NCI-H2029 treated with DMSO at 0.1 percent for 48 hours (cell line): Measurements from ENCODE around the gene VIL1.

ENCODE experiments used
- DNase-seq: peaks from one replicate; lab custom pipeline; 2025; lab: John Stamatoyannopoulos, UW

Gene VIL1

DNA sequence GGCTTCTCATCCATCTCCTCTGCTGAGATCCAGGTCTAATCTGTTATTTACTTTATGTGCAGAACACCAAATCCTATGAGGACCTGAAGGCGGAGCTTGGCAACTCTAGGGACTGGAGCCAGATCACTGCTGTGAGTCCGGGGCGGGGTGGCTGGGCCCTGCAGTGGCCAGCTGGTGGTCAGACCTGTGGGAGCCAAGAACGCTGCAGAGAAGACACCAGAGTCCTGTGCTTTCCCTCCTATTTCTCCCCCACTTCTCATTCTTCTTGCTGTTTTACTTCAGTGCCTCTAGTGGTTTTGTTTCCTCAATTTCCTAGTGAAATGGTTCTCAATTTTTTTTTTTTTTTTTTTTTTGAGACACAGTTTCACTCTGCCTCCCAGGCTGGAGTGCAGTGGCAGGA lies 19.7 kb downstream of the VIL1 start:
- DNase-seq = no peak

DNA sequence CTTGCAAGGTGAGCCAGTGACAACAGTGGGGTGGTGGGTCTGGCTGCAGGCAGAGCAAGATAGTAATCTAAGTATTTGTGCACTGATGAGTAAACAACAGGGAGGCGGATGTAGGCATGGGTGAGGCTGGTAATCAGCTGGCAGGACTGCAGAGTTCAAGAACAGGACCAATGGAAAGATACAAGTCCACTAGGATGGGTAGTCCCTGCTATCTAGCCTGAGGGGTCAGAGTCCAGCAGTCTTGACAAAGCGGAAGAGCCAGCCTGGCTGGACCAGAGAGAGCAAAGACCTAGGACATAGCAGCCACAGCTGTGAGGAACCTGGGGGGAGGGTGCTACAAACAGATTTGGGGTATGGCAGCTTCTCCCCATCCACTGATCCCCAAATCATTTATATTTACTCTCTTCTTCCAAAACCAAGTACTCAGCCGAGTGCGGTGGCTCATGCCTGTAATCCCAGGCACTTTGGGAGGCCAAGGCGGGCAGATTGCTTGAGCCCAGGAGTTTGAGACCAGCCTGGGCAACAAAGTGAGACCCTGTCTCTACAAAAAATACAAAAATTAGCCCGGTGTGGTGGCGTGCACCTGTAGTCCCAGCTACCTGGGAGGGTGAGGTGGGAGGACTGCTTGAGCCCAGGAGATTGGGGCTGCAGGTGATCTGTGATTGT lies 25.9 kb downstream of the VIL1 start:
- DNase-seq = no peak

DNA sequence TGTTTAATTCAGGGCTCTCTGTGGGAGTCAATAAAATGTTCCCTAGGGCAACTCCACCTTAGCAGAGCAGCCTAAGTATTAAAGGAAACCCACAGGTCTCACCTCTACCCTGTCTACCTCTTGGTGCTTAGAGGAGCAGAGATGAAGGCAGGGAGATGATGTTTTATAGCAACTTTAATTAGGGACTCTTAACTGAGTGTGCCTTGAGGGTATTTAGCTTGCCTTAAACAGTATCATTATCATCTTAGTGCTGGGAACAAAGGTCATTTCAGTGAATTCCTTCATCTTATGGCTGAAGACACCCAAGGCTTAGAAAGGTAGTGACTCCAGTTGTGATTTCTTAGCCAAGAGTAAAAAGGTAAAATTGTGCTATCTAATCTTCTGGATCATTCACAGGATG lies 26.7 kb downstream of the VIL1 start:
- DNase-seq = no peak

DNA sequence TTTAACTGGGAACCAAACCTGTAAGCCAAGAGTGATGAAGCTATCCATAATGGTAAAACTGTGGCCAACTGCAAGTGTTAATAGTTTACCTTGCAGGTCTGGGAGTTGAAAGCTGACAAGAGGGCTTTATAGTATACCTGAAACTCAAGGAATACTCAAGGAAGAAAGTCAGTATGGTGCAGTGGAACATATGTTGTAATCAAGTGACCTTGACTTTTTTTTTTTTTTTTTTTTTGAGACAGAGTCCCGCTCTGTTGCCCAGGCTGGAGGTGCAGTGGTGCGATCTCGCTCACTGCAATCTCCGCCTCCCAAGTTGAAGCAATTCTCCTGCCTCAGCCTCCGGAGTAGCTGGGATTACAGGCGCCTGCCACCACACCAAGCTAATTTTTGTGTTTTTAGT lies 27.6 kb downstream of the VIL1 start:
- no peak for DNase-seq

DNA sequence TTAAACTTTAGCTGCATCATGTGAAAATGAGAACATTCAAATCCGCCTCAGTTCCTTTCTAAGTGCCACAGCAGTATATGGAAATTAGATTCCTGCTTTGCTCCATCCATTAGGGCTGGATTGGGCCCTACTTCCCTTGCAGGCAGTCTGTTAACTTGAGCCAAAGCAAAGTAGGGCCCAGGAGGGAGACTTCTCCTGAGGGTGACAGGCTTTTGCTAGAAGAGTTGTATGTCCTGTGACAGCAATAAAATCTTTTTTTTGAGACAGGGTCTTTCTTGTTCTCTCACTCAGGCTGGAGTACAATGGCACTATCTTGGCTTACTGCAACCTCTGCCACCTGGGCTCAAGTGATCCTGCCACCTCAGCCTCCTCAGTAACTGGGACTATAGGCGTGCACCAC lies 28.1 kb downstream of the VIL1 start:
- no peak for DNase-seq

DNA sequence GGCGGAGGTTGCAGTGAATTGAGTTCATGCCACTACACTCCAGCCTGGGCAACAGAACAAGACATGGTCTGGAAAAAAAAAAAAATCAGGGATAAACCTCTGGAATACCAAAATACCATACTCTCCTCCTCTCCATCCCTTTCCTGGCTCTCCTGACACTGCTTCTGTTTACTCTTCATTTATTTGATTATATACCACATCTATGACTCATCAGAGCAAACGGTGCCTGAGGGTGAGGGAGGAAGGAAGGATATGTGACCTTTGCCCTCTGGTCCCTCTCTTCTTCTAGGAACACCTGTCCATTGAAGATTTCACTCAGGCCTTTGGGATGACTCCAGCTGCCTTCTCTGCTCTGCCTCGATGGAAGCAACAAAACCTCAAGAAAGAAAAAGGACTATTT lies 30.0 kb downstream of the VIL1 start:
- DNase-seq = peak; percentile 19

DNA sequence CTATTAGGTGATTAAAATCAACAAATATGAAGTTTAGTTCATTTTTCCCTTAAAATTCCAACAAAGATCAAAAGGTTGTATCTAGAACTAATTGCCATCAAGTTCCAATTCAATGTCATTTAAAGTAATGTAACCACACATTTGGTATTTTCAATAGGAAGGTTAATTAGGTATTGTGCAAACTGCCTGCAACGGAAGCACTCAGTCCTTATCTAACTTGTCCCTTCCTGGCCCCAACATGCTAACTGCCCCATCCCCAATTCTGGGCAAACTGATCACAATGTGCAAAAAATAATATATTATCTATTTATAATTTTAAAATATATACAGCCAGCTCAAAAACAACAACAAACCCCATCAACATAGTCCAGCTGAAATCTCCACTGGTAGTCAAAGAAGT lies 33.2 kb downstream of the VIL1 start:
- no peak for DNase-seq

DNA sequence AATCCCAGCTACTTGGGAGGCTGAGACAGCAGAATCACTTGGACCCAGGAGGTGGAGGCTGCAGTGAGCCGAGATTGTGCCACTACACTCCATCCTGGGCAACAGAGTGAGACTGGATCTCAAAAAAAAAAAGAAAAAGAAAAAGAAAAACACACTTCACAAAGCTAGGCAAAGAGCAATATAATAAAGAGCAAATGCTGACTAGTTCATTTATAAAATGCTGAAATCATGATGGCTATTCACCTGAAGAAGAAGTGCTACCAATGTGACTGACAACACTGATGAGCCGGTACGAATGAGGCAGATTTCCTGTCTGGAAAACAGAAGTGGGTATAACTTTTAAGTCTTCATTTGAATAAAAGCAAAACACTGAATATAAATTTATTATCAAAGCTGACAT lies 37.9 kb downstream of the VIL1 start:
- DNase-seq = no peak

DNA sequence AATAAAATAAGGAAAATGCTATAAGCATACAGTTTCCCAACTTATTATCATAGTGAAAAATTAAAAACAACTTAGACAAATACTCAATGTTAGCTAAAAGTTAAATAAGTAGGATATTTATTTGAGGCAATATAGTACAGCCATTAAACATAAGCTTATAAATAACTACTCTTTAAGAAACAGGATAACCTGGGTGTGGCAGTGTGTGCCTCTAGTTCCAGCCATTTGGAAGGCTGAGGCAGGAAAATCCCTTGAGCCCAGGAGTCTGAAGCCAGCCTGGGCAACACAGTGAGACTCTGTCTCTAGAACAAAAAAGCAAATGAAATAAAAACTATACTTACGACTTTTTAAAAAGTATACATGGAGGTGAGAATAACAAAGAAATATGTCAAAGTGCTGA lies 39.7 kb downstream of the VIL1 start:
- DNase-seq = no peak

DNA sequence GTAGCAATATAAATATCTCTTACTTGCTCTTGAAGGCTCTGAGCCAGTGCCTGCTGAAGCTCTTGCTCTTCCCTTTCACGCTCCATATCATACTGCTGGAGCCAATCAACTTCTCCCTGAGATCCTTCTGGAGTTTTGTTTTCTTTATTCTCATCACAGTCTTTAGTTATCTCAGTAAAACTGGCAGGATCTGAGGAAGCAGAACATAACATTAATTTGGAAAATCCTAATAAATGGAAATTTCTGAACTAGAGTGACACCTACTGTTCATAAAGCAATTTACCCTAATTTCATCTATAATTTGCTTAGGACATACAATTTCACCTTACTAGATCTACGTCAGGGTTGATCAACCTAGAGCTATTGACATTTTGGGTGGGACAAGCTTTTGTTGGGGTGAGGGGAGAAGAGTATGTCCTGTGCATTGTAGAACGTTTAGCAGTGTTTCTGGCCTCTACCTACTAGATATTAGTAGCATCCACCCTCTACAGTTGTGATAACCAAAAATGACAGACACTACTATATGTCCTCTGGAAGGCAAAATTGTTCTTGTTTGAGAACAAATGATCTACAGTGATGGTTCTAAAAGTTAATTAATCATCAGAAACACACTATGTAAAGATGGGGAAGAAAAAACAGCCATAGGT lies 47.2 kb downstream of the VIL1 start:
- DNase-seq = no peak

DNA sequence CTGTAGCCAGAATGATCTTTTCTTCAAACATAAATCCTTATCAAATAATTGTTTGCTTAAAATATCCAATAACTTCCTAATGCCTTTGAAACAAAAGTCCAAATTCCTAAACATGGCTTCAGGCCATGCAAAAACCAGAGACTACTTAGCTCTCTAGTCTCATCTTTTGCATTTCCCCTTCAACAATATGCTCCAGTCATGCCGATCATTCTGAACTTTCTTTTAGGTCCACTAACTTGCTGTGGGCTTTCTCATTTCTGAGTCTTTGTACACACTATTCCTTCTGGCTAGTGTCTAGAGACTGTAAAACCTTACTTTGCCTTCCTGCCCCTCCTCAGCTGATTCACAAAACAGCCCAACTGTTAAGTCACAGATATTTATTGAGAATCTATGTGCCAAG lies 51.5 kb downstream of the VIL1 start:
- DNase-seq = no peak

DNA sequence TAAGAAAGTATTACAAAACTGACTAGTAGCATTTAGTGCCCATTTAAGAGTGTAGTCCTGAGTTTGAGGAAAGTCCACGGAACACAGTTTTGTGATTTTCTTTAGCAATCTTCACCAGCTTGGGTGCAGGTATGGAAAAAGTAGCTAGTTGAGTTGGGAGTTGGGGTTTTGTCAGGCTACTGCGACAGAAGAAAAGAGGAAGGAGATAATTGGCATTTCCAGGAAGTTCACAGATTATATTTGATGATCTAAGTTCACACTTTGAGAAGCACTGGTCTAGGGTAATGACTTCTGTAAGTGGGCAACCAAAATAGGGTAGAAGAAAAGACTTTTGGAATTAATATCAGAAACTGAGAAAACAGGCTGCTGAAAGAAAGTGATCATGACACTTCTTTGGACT lies 52.1 kb downstream of the VIL1 start:
- DNase-seq = no peak

DNA sequence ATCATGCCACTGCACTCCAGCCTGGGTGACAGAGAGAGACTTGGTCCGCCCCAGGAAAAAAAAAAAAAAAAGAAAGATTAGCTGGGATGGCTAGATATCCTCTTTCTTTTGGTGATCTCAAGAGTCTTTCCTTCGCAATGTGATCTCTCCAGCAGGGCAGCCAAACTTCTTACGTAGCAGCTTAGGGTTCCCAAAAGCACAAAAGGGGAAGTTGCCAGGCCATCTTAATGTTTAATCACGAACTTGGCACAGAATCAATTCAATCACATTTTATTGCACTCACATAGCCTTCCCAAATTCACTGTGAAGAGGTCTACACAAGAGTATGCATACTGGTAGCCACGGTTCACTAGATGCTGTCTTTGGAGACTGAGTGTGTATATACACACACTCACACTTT lies 53.1 kb downstream of the VIL1 start:
- DNase-seq = no peak

DNA sequence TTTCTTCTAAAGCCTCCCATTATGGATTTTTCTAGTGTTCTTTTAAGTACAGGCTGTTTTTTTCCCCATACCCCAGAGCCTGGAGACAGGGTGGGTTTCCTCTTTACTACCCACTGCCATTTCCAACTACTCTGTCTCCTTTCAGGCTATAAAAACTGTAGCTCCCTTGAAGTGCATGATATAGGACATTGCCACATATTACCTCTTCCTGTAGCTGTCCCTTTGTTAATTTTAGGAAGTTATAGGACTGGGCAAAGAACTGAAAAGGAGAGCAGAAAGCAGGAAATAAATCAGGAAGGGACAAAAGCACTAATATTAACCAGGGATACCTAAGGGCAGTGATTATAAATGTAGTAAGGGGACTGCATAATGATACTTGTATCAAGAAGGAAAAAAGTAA lies 54.1 kb downstream of the VIL1 start:
- DNase-seq = no peak

DNA sequence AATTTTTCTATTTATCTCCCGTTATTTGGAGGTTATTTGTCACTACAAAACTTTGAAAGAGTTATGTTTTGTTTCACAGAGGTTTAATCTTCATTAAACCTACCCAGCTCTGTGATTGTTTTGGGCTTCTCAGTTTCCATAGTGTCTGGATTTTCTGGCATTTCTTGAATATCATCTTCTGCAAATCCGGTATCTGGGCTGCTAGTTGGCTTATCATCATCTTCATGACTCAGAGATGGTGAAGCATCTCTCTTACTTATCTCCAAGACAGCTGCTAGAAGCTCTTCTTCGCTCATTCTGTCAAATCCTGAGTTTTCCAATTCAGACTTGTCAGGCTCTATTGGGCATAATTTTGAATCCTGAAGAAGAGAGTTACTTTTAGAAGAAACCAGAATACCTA lies 55.6 kb downstream of the VIL1 start:
- DNase-seq = no peak

DNA sequence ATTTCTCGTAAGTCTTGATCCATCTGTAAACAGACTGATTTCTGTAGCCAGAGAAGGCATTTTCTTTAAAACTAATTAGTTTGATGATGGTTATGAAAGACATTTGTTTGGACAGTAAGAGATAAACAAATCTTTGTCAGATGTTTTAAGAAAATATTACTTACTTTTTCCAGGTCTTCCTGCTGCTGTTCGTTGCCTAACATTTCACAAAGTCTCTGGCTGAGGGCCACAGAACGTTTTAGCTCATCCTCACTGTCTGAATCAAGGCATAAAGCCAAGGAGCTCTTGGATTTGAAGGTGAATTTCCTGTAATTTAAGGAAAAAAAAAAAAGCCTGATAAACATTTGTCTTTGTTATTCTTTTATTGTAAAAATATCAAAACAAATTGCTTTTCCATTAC lies 57.8 kb downstream of the VIL1 start:
- no peak for DNase-seq

DNA sequence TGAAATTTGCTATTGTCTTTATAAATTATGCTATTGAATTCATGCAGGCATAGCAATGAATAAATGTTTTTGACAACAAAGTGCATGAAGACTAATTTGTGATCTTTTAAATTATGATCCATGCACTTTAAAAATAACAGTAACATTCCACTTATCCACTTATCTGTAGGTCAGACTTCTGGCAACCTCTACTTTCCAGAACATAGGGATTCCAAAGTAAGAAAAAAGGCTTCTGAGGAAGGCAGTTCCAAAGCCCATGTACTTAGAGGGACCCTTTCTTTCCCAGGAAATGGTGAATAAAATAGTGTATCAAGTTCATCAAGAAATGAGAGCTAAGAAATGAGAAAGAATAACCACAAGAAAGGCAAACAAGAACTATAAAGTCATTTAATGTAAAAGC lies 58.3 kb downstream of the VIL1 start:
- no peak for DNase-seq

DNA sequence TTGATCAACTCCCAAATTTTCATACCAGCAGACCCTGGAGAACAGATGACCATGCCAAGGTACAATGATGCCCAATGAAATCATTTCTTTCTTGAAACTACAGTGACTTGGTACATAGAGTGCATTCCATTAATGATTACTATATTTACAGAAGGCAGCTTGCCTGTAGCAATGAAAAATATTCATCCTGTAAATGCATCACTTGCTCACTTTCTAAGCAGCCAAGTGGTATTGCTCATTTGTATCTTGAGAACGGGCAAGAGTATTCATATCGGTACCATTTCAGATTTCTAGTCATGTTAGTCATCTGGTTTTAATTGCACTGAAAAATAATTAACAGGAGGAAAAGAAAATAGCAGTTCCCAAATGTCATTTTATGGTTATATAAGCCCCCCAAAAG lies 59.6 kb downstream of the VIL1 start:
- DNase-seq = no peak

DNA sequence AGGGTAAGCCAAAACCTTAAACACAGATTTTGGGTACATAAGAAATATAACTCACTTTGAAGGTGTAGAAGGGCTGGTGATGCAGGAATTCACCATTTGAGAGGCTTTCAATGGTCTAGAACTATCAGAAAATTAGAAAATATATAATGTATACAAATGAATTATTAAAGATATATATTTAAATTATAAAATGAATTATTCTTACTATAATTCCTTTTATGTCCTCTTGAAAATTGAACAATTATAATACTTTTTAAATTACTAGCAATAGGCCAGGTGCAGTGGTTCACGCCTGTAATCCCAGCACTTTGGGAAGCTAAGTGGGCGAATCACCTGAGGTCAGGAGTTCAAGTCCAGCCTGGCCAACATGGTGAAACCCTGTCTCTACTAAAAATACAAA lies 60.7 kb downstream of the VIL1 start:
- DNase-seq = no peak

DNA sequence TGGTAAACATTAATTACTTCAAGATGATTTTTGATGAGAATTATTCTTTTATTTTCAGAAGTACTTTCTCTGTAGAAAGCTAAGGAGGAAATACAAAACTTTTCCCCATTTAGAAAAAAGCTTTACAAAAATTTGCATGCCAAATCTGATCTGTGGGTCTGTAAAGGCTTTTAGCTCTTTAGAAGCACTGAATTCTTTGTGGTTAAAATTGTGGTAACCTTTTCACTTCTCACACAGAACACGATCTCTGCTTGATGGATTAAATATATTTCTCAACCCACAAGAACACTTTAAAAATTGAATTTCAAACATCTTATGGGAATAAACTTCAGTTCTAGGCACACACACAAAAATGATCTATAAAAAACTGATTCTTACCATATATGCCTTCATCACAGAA lies 63.7 kb downstream of the VIL1 start:
- no peak for DNase-seq

DNA sequence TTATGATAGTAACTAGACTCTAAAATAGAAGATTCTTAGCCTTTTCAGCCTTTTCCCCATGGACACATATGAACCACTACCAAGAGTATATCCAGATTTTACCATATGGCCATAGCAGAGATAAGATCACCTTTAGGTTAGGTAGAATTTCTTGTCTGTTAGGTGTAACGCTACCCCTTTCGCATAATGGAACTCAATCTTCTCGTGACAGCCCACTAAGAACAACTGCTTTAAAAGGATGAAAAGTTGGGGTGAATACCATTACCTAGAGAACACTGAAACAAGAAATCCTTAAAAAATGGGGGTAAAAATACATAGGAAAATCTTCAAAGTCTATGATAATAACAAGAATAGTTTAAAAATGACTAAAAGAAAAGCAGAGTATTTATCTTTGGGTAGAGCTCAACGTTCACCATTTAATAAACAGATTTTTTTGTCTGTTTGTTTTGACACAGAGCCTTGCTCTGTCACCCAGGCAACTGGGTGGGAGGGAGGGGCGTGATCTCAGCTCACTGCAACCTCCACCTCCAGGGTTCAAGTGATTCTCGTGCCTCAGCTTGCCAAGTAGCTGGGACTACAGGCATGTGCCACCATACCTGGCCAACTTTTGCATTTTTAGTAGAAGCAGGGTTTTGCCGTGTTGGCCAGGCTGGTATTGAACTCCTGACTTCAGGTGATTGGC lies 67.2 kb downstream of the VIL1 start:
- no peak for DNase-seq

DNA sequence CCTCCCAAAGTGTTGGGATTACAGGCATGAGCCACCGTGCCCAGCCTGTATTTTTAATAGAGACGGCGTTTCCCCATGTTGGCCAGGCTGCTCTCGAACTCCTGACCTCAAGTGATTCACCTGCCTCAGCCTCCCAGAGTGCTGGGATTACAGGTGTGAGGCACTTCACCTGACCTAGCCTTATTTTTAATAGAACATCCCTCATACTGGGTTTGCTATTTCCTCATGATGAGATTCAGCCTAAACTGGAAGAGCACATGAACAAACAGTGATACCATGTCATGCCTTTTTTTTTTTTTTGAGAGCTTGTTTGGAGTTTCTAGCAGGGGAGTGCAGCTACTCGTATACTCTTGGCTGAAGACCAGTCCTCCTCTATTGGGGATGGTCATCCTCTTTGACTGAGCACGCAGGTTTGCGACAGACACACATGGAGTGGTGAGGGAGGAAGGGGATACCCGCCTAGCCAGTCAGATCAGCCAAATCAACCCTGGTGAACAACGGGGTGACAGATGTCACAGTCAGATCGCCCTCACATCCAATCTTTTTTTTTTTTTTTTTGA lies 81.7 kb downstream of the VIL1 start:
- no peak for DNase-seq

DNA sequence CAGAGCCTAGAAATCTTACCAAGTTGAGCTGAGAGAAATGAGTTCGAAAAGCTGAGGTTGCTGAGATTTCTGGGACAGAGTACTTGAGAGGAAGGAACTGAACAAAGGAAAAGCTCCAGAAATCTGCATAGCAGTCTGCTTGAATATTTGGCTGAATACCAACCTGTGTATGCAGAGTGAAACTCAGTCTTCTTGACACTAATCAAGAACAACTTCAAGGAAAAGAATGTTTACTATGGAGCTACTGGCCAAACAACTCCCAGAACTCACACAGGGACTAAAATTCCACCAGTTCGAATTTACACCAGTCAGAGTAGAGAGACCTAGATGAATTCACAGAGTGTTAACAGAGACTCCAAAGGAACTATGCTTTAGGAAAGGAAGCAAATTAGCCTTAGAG lies 82.7 kb downstream of the VIL1 start:
- DNase-seq = no peak
